Breast epithelium (tissue), 3 donors: ENCODE results near the gene LZTS2.

Experiments used
- POLR2AphosphoS5 ChIP-seq, 3 donors: sonication (generic); formaldehyde crosslinking; IDR thresholded peaks; one replicate each; pipeline ENCODE4 v1.6.1; 2017; ENCODE audit warnings: antibody characterized with exemption in 3 of 3
- TF ChIP-seq, protein P1 (sequence below), 3 donors: fragments of 450-650 bp; IDR thresholded peaks; one replicate each; pipeline ENCODE4 v1.5.1; 2016 to 2017; ENCODE audit warnings: antibody characterized with exemption in 3 of 3, mild to moderate bottlenecking in 3 of 3, moderate library complexity in 3 of 3

- TF ChIP-seq, protein P1, sequence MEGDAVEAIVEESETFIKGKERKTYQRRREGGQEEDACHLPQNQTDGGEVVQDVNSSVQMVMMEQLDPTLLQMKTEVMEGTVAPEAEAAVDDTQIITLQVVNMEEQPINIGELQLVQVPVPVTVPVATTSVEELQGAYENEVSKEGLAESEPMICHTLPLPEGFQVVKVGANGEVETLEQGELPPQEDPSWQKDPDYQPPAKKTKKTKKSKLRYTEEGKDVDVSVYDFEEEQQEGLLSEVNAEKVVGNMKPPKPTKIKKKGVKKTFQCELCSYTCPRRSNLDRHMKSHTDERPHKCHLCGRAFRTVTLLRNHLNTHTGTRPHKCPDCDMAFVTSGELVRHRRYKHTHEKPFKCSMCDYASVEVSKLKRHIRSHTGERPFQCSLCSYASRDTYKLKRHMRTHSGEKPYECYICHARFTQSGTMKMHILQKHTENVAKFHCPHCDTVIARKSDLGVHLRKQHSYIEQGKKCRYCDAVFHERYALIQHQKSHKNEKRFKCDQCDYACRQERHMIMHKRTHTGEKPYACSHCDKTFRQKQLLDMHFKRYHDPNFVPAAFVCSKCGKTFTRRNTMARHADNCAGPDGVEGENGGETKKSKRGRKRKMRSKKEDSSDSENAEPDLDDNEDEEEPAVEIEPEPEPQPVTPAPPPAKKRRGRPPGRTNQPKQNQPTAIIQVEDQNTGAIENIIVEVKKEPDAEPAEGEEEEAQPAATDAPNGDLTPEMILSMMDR (IDR thresholded peaks at IDR 0.05), result no peak
- TF ChIP-seq POLR2AphosphoS5 (IDR thresholded peaks at IDR 0.05), result no peak
Observed at GRCh38 chr10:101028446-101029337, 29.1 kb downstream of the LZTS2 start.
